GM12872 (cell line): ENCODE measurements around the gene CCDC136.

Experiments used
- TF ChIP-seq, protein P1 (sequence below): IDR thresholded peaks from 3 replicates; pipeline ENCODE4 v1.5.1; 2011; ENCODE audit warnings: low read depth, mild to moderate bottlenecking, low read length, moderate library complexity; ENCODE audit not compliant: insufficient read depth

Gene CCDC136

GRCh38 chr7:128811631-128812430 is 20.1 kb downstream of the CCDC136 start:
- TF ChIP-seq, protein P1, sequence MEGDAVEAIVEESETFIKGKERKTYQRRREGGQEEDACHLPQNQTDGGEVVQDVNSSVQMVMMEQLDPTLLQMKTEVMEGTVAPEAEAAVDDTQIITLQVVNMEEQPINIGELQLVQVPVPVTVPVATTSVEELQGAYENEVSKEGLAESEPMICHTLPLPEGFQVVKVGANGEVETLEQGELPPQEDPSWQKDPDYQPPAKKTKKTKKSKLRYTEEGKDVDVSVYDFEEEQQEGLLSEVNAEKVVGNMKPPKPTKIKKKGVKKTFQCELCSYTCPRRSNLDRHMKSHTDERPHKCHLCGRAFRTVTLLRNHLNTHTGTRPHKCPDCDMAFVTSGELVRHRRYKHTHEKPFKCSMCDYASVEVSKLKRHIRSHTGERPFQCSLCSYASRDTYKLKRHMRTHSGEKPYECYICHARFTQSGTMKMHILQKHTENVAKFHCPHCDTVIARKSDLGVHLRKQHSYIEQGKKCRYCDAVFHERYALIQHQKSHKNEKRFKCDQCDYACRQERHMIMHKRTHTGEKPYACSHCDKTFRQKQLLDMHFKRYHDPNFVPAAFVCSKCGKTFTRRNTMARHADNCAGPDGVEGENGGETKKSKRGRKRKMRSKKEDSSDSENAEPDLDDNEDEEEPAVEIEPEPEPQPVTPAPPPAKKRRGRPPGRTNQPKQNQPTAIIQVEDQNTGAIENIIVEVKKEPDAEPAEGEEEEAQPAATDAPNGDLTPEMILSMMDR, result no peak

- TF ChIP-seq, protein P1, result no peak
These were observed 20.9 kb downstream of the CCDC136 start for GRCh38 chr7:128812514-128813168.

DNA sequence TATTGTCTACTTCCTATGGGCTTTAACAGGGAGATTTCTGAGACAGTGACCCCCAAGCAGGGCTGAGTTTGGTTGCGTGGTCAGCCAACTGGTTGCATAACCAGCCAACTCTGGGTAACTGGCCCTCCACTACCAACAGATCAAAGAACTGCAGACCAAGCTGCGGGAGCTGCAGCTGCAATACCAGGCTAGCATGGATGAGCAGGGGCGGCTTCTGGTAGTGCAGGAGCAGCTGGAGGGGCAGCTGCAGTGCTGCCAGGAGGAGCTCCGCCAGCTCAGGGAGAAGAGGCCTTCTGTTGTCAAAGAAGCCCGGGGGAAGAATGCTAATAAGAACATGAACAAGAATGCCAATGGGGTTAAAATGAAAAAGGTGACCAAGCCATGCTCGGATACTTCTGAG is 22.7 kb downstream of the CCDC136 start:
- TF ChIP-seq, protein P1, result no peak

DNA sequence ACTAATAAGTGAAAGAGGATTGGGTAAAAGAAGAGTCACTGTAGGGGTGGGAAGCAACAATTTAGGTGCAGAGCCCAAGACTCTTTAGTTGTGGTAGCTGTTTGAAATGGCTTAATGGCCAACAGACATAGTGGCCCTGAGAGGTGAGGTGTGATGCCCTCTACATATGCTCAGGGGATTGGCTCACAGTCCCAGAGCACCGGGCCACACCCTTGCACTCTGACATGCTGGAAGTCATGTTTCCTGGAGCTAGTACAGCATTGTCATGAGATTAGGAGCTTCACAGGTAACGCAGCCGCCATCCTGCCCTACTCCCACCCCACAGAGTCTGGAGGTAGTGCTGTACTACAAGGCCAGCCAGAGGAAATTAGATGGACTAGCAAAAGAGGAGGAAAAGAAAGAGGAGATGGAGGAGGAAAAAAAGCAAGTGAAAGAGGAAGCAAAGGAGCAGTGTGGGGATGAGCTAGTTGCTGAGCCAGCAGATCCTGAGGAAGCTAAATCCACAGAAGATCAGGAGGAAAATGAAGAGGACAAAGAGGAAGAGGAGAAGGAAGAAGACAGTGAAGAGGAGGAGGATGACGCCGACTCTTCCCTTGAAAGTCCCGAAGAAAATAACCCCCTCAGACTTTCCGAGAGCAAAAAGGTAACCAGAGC is 23.6 kb downstream of the CCDC136 start:
- TF ChIP-seq, protein P1, result no peak

DNA sequence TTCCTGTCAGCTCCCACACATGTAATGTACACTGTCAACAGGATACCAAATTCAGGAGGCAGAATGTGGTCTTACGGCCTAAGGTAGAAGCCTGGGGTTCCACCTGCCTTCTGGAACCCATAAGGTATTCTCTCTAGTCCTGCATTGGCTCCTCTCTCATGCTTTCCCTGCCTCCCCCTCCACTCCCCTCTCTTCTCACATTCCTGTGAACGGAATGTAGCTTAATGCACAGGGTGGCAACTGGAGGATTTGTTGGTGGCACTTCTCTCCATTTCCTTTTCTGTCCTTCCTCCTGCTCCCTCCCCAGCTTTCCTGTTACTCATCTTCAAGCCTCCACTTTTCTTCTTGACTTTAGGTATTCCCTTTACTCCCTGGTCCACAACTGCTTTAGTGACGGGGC is 26.9 kb downstream of the CCDC136 start:
- TF ChIP-seq, protein P1, result no peak

GRCh38 chr7:128821724-128822123 is 30.0 kb downstream of the CCDC136 start:
- TF ChIP-seq, protein P1, result no peak

- TF ChIP-seq, protein P1, result no peak
These were observed 34.7 kb downstream of the CCDC136 start for GRCh38 chr7:128826512-128826911.
